ENCODE measurements around the gene GAL3ST2.
"Not testable (repeated sequence)": the region's sequence is repeated elsewhere in the genome, so short reads cannot be mapped to it uniquely, and the experiment has no call there.

Gene GAL3ST2

GRCh38 chr2:241820625-241821384 is 44.2 kb downstream of the GAL3ST2 start:
- no peak for DNase-seq (ENCODE audit: low read depth)

- DNase-seq (ENCODE audit: low read depth): no peak
Measured at GRCh38 chr2:241821460-241822263, 45.0 kb downstream of the GAL3ST2 start.

- no peak for DNase-seq (ENCODE audit: low read depth)
Measured at GRCh38 chr2:241822264-241822623, 45.6 kb downstream of the GAL3ST2 start.

- not testable (repeated sequence) for DNase-seq (ENCODE audit: low read depth)
Measured at GRCh38 chr2:241823531-241824437, 47.2 kb downstream of the GAL3ST2 start.

- DNase-seq (ENCODE audit: low read depth): no peak
Measured at GRCh38 chr2:241827394-241827793, 50.8 kb downstream of the GAL3ST2 start.

GRCh38 chr2:241833101-241833663 is 56.6 kb downstream of the GAL3ST2 start:
- peak; percentile 35 for DNase-seq (ENCODE audit: low read depth)

- not testable (repeated sequence) for DNase-seq (ENCODE audit: low read depth)
Measured at GRCh38 chr2:241833756-241834526, 57.3 kb downstream of the GAL3ST2 start.

- DNase-seq (ENCODE audit: low read depth): no peak
Measured at GRCh38 chr2:241834527-241835210, 58.0 kb downstream of the GAL3ST2 start.

GRCh38 chr2:241835611-241836010 is 59.0 kb downstream of the GAL3ST2 start:
- DNase-seq (ENCODE audit: low read depth): no peak

GRCh38 chr2:241836292-241836691 is 59.7 kb downstream of the GAL3ST2 start:
- no peak for DNase-seq (ENCODE audit: low read depth)

GRCh38 chr2:241837197-241837965 is 60.8 kb downstream of the GAL3ST2 start:
- DNase-seq (ENCODE audit: low read depth): no peak

GRCh38 chr2:241841181-241842066 is 64.8 kb downstream of the GAL3ST2 start:
- no peak for DNase-seq (ENCODE audit: low read depth)

- DNase-seq (ENCODE audit: low read depth): no peak
Measured at GRCh38 chr2:241842067-241842415, 65.4 kb downstream of the GAL3ST2 start.

GRCh38 chr2:241842620-241843211 is 66.1 kb downstream of the GAL3ST2 start:
- no peak for DNase-seq (ENCODE audit: low read depth)

- DNase-seq (ENCODE audit: low read depth): no peak
Measured at GRCh38 chr2:241843321-241844065, 66.9 kb downstream of the GAL3ST2 start.

- peak; percentile 33 for DNase-seq (ENCODE audit: low read depth)
Measured at GRCh38 chr2:241844066-241844728, 67.6 kb downstream of the GAL3ST2 start.
